ENCODE results near the gene IMP4.
"Not testable (repeated sequence)": the region's sequence is repeated elsewhere in the genome, so short reads cannot be mapped to it uniquely, and the experiment has no call there.

The IMP4 gene

GRCh38 chr2:130328710-130329109 is 14.0 kb upstream of the IMP4 start:
- Mint-ChIP-seq H3K4me1 (peaks cover 7% of the 10 kb centered on the region), H3K27ac (no peak overlapping the region), H3K36me3 (no peaks in the 10 kb centered on the region), H3K4me3 (no peak overlapping the region), H3K9me3 (no peaks in the 10 kb centered on the region), H3K27me3 (peaks cover 49% of the 10 kb centered on the region)
- no peak for ATAC-seq

DNA sequence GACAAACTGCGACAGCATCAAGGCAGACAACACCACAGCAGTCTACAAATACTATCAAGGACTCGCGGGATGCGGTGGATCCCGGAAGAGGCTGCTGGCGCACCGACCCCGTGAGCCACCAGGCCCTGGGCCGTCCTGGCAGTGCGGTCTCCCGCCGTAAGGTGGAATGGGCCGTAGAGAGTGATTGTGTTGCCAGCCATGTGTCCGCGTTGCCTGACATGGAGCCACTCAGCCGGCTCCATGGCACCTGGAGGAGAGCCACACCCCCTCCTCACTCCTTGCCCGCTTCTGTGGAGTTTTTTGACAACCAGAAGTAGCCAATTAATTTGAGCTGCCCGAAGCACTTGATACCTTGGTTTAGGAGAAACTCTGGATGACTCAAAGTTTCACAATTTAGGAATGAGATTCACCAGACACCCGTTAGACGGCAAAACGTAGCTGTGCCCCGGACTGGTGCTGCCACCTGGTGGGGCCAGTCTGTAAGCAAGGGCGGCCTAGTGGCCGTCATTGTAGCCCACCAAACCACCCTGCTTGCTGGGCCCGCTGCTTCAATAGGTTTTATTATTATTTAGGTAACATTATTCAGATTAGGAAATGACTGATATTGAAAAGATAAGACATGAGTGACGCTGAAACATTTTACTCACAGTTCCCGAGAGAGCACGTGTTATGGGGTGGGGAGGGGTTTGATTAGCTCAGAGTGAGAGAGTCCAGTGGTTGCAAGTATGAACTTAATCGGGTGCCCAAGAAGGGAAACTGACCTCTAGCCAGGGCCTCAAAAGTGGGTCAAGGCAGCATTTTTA is 10.2 kb upstream of the IMP4 start:
- Mint-ChIP-seq H3K27ac (no peak overlapping the region), H3K36me3 (no peaks in the 10 kb centered on the region), H3K4me3 (peak overlapping the region; percentile 39), H3K9me3 (no peaks in the 10 kb centered on the region), H3K27me3 (peaks cover 33% of the 10 kb centered on the region), H3K4me1 (peaks cover 7% of the 10 kb centered on the region)
- ATAC-seq, result peak; percentile 82

- not testable (repeated sequence) for H3K27ac Mint-ChIP-seq, H3K4me3 Mint-ChIP-seq, H3K4me1 Mint-ChIP-seq, H3K36me3 Mint-ChIP-seq, H3K9me3 Mint-ChIP-seq, ATAC-seq
- peaks cover 26% of the 10 kb centered on the region for H3K27me3 Mint-ChIP-seq
Observed at GRCh38 chr2:130333253-130333652, 9.4 kb upstream of the IMP4 start.

DNA sequence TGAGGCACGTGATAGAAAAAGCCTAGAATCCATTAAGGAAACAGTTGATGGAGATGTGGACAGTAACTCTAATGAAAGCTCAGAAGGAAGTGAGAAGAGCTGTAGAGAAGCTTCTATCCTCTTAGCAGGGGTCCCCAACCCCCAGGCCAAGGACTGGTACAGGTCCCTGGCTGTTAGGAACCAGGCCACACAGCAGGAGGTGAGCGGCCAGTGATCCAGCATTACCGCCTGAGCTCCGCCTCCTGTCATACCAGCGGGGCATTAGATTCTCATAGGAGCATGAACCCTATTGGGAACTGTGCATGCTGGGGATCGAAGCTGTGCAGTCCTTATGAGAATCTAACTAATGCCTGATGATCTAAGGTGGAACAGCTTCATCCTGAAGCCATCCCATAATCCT is 8.7 kb upstream of the IMP4 start:
- Mint-ChIP-seq H3K27ac (no peak overlapping the region), H3K4me1 (peaks cover 7% of the 10 kb centered on the region), H3K9me3 (no peaks in the 10 kb centered on the region), H3K27me3 (peaks cover 18% of the 10 kb centered on the region), H3K4me3 (no peak overlapping the region), H3K36me3 (peaks cover 14% of the 10 kb centered on the region)
- ATAC-seq, result no peak

- no peak overlapping the region for H3K4me3 Mint-ChIP-seq
- ATAC-seq, result no peak
- peaks cover 18% of the 10 kb centered on the region for H3K27me3 Mint-ChIP-seq
- no peak overlapping the region for H3K27ac Mint-ChIP-seq
- peaks cover 25% of the 10 kb centered on the region for H3K36me3 Mint-ChIP-seq
- no peaks in the 10 kb centered on the region for H3K9me3 Mint-ChIP-seq
- H3K4me1 Mint-ChIP-seq, result peaks cover 12% of the 10 kb centered on the region
Observed at GRCh38 chr2:130335226-130335625, 7.5 kb upstream of the IMP4 start.

- peaks cover 18% of the 10 kb centered on the region for H3K4me1 Mint-ChIP-seq
- no peak overlapping the region for H3K27ac Mint-ChIP-seq
- H3K36me3 Mint-ChIP-seq, result peaks cover 31% of the 10 kb centered on the region
- ATAC-seq, result no peak
- no peaks in the 10 kb centered on the region for H3K9me3 Mint-ChIP-seq
- no peak overlapping the region for H3K4me3 Mint-ChIP-seq
- peaks cover 16% of the 10 kb centered on the region for H3K27me3 Mint-ChIP-seq
Observed at GRCh38 chr2:130336150-130336876, 6.4 kb upstream of the IMP4 start.

DNA sequence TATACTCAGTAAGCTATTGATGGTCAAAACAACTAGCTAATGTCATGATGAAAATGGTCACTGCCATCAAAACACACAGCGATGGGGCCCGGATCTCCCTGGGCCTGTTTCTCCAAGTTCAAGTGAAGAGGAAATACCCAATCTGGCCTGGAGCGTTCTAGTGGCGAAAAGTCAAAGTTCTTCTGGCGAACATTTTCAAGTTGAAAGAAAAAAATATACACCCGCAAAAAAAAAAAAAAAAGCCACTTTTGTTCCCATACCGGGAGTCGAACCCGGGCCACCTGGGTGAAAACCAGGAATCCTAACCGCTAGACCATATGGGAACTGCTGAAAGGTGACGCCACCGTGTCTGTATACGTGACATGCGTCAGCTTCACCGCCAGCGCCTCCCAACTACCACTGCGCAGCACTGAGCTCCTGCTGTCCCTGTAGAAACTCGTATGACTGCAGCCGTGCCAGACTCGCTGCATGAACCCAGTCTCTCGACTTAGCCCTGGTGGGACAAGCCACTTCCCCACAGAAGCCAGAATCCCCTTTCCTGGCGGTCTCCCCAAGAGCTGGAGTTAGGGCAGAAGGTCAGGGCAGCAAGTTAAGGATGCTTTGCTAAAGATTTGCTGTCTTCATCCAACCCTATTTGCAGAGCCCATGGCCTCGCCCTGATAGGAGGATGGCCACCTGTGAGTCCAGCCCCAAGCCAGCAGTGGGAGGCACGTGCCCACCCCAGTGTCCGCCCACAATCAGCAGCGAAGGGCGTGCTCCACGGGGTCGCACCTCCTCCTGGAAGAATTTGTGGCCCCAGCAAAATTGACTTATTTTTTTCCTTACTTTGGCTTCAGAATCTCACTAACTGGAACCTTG is 5.6 kb upstream of the IMP4 start:
- no peak overlapping the region for H3K27ac Mint-ChIP-seq
- no peaks in the 10 kb centered on the region for H3K9me3 Mint-ChIP-seq
- peaks cover 26% of the 10 kb centered on the region for H3K4me1 Mint-ChIP-seq
- peaks cover 8% of the 10 kb centered on the region for H3K27me3 Mint-ChIP-seq
- no peak for ATAC-seq
- peaks cover 33% of the 10 kb centered on the region for H3K36me3 Mint-ChIP-seq
- no peak overlapping the region for H3K4me3 Mint-ChIP-seq

GRCh38 chr2:130337735-130338325 is 4.9 kb upstream of the IMP4 start:
- no peaks in the 10 kb centered on the region for H3K9me3 Mint-ChIP-seq
- peaks cover under 1% of the 10 kb centered on the region for H3K27me3 Mint-ChIP-seq
- H3K4me3 Mint-ChIP-seq, result no peak overlapping the region
- peaks cover 21% of the 10 kb centered on the region for H3K4me1 Mint-ChIP-seq
- peaks cover 33% of the 10 kb centered on the region for H3K36me3 Mint-ChIP-seq
- no peak for ATAC-seq
- H3K27ac Mint-ChIP-seq, result no peak overlapping the region

- Mint-ChIP-seq H3K9me3 (no peaks in the 10 kb centered on the region), H3K27ac (no peak overlapping the region), H3K27me3 (no peaks in the 10 kb centered on the region), H3K4me3 (no peak overlapping the region), H3K4me1 (peaks cover 20% of the 10 kb centered on the region), H3K36me3 (peaks cover 33% of the 10 kb centered on the region)
- ATAC-seq, result no peak
Observed at GRCh38 chr2:130338793-130339345, 3.8 kb upstream of the IMP4 start.

DNA sequence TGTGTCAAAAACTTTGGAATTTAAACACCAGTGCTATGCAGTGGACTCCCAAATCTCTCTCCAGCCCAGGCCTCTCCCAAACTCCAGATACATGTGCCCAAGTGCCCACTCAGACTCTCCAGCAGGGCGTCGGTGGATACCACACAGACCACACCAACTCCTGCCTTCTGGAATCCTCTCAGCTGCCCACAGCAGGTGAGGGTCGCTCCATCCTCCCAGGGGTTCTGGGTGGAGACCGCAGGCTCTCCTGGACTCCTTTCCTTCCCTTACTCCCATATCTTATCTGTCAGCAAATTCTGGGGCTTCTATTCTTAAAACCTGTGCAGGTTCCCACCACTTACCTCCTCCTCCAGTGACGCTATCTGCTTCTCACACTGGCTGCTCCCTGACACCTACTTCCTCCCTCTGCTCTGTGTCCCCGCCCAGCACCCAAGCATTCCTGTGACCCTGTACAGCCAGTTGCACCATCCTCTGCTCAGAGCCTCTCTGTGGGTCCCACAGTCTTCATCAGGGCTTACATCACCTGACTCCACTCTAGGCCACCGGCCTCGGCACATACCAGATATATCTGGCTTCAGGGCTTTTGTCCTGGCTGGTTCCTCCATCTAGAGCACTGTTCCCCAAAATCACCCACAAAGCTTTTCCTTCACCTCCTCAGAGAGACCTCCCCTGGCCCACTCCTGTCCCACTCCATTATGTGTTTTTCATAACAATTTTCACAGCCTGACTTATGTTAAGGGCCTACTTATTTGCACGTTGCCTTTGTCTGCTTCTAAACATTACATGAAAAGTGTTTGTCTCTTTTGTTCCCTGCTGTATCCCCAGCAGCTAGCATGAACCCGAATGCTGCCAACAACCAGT is 2.6 kb upstream of the IMP4 start:
- peaks cover 39% of the 10 kb centered on the region for H3K36me3 Mint-ChIP-seq
- no peak overlapping the region for H3K27ac Mint-ChIP-seq

DNA sequence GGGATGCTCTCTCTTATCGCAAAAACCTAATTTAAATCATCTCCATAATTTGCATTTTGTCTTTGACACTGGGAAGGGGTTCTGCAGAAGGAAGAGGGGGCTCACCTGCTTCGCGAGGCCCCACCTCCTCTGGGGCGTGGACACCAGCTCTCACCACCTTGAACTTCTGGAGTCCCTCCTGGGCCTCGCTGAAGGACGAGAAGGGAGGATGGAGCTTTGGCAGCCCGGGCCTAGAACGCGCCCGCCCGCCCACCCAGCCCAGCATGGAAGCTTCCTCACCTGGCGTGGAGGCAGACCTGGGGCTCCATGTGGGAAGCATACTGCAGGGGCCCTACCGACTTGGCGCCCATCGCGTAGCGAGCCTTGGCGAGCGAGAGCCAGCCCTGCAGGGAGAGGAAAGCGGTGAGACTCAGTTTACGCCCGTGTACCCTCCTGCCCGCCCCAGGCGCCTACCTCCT is 1.1 kb upstream of the IMP4 start:
- ATAC-seq, result no peak
- peak overlapping the region; percentile 98 for H3K27ac Mint-ChIP-seq
- H3K9me3 Mint-ChIP-seq, result no peaks in the 10 kb centered on the region
- H3K4me3 Mint-ChIP-seq, result peak overlapping the region; percentile 99
- H3K27me3 Mint-ChIP-seq, result no peaks in the 10 kb centered on the region
- peaks cover 54% of the 10 kb centered on the region for H3K36me3 Mint-ChIP-seq
- peaks cover 28% of the 10 kb centered on the region for H3K4me1 Mint-ChIP-seq

More for the DNA sequence above, 2.6 kb upstream of the IMP4 start:
- Mint-ChIP-seq H3K9me3 (no peaks in the 10 kb centered on the region), H3K27me3 (no peaks in the 10 kb centered on the region), H3K4me3 (no peak overlapping the region), H3K4me1 (peaks cover 20% of the 10 kb centered on the region)
- no peak for ATAC-seq

GRCh38 chr2:130342020-130342532 is 621 bp upstream of the IMP4 start:
- peak; percentile 89 for ATAC-seq
- peak overlapping the region; percentile 99 for H3K4me3 Mint-ChIP-seq
- H3K9me3 Mint-ChIP-seq, result no peaks in the 10 kb centered on the region
- H3K27ac Mint-ChIP-seq, result peak overlapping the region; percentile 98
- no peaks in the 10 kb centered on the region for H3K27me3 Mint-ChIP-seq
- H3K4me1 Mint-ChIP-seq, result peaks cover 32% of the 10 kb centered on the region
- peaks cover 59% of the 10 kb centered on the region for H3K36me3 Mint-ChIP-seq

GRCh38 chr2:130344578-130344977 is 1.9 kb downstream of the IMP4 start:
- Mint-ChIP-seq H3K4me3 (no peak overlapping the region), H3K27ac (no peak overlapping the region), H3K9me3 (no peaks in the 10 kb centered on the region), H3K27me3 (no peaks in the 10 kb centered on the region), H3K36me3 (peaks cover 65% of the 10 kb centered on the region), H3K4me1 (peaks cover 41% of the 10 kb centered on the region)
- ATAC-seq, result no peak

GRCh38 chr2:130345091-130345490 is 2.4 kb downstream of the IMP4 start:
- H3K4me3 Mint-ChIP-seq, result no peak overlapping the region
- H3K27me3 Mint-ChIP-seq, result no peaks in the 10 kb centered on the region
- H3K9me3 Mint-ChIP-seq, result no peaks in the 10 kb centered on the region
- peaks cover 61% of the 10 kb centered on the region for H3K36me3 Mint-ChIP-seq
- peaks cover 37% of the 10 kb centered on the region for H3K4me1 Mint-ChIP-seq
- no peak for ATAC-seq
- H3K27ac Mint-ChIP-seq, result no peak overlapping the region

Measured in stimulated activated memory B cell treated with anti-CD40 and anti-IgM and Interleukin-4, amounts not matched to agents 10 μg/mL and 1 μg/mL and 100 μg/mL, for 72 hours (primary cell).